GM04504 (cell line): Measurements from ENCODE around the gene FAIM2.

Experiments
- DNase-seq: peaks from one replicate; pipeline ENCODE4 v3.0.0-alpha.2; 2012; ENCODE audit warnings: low read depth

Gene FAIM2

DNA sequence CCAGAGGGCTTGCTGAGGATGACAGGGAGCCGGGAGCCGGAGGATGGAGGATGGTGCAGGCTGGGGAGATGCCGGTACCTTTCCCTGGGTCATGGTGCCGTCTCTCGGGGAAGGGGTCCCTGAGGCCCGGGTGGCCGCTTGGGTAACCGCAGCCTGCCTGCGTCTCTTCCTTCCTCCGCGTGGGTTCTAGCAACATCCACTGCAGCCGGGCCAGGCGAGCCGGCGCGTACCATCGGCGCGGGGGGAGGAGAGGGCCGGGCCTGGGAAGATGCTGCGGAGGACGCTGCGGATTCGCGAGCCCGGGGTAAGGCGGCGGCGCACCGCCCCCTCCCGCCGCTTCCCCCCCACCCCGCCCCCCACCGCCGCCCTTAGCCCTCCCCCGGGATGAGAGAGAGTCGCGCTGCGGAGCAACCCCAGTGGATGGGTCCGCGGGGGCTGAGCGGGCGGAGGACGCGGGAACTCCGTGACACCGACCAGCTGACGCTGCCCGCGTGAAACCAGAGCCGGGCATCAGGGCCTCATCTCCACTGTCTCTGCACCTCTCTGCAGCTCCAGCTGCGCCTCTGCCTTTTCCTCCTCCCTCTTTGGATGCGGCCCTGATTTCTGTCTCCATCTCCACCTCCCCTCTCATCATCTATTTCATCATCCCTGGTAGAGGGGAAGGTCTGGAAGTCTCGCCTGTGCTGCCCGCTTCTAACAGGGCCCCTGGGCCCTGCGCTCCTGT is at the start of gene FAIM2:
FAIM2 (minus strand) TSS at position 201 of the 724 bp plus-strand sequence; CDS start at position 93, 108 bp downstream.
- DNase-seq = peak; percentile 46

DNA sequence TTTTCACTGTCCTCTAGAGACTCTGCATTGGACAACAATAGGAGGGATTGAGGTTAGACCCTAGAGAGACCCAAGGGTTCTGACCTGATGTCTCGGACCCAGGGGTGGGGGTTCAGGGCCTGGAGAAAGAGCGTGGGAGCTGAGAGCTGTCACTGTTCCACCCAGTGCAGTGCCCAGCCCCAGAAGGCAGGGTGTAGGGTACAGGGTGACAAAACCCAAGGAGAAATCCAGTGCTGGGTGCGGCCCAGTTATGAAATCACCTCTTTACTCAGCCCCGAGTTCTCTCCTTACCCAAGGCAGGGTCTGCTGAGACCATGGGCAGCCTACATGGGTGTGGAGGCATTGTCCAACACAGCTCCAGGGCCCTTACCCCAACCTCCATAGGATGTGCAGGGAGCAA is 49.5 kb upstream of the FAIM2 start:
- DNase-seq = no peak

- DNase-seq = no peak
Measured at GRCh38 chr12:49952391-49953055, 48.8 kb upstream of the FAIM2 start.

DNA sequence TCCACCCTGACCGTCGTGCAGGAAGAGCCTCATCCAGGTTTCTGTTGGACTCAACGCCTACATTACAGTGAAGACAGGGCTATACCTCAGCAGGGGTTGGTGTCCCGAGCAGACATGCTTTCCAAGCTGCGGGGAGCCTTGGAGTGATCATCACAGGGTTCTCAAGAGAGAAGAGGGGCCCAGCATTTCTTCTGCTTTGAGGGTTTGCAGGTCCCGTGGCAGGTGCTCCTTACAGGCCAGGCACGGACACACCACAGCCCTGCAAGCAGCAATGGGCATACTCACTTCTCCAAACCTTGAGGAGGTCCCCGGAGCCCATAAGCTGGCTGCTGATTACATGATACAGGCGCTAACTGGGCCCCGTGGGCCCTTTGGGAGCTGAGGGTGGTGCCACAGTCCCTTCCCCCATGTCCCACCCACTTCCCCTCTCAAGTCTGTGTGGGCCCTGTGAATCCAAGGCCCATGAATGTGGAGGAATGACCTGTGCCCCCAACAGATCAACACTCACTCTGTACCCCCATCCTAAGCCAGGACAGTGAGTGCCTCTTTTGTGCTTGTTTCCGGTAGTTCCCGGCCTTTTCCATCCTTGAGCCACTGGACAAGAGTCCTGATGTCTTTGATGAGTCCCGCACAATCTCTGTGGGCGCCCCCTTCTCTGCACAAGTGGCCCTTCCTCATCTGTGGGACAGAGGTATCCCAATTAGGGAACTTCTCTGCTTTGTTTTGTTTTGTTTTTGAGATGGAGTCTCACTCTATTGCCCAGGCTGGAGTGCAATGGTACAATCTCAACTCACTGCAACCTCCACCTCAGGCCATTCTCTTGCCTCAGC is 47.9 kb upstream of the FAIM2 start:
- DNase-seq = no peak

- DNase-seq = no peak
Measured at GRCh38 chr12:49950273-49951251, 46.9 kb upstream of the FAIM2 start, which contains the start of gene AQP2. AQP2 (plus strand) TSS chr12:49950737; CDS start chr12:49950831, 94 bp downstream.

GRCh38 chr12:49949866-49950265 is 46.2 kb upstream of the FAIM2 start:
- no peak for DNase-seq

GRCh38 chr12:49948866-49949845 is 45.5 kb upstream of the FAIM2 start:
- DNase-seq = no peak

DNA sequence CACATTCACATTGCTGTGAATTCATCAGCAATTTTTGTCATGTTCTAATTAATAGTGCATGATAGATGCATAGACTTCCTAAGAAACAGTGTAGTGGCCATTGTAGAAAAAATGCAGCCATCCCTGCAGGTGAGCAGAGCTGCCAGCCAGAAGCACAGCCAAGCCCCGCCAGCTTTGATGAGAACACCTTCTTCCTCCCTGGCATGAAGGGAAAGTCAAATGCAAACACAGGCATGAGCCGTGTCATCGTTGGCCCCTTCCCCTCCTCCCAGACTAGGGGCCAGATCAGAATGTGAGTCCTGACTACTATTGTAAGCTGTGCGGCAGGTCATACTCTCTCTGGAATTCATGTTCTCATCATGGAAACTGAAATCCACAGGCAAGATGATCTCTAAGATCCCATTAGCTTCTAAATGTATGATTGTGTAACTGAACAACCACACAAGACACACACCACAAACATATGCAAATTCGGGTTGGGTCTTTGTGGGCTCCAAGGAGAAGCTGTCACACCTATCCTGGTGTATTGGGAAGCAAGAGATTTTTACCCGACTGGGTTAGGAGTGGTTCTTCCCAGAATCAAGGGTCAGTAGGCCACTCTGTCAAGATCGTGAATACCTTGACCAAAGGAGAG is 44.0 kb upstream of the FAIM2 start:
- no peak for DNase-seq

DNA sequence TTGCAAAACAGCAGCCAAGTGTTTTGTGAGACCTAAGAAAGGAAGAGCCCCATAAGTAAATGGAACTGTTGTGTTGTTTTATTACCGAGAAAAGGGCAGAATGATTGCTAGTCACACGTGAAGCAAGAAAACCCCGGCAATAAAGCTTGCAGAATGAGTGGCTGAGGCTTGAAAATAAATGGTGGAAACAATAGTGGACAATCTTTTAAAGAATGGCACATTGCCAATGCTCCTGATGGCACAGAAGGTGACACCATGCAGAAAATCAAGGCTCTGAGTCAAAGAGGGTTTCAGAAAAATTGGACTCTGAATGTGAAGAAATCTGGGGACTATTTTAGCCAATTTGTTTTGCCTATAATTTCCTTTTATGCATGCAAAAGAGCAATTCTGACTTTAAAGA is 42.8 kb upstream of the FAIM2 start:
- no peak for DNase-seq

DNA sequence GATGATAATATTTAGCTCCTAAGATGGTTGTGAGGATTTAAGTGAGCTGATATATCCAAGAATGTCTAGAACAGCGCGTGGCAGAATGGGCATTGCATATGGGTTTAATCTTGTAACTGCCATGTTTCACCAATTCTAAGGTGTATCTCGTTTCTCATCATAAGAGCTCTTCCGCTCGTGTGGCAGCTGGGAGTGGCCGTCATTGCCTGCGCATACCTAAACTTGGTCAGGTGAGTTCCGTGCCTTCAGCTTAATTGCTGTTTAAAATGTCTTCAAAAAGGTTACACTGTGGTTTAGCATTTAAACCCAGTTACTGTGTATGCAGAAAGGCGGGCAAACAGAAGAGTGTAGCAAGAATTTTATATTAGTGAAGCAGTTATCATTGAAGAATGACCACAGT is 42.4 kb upstream of the FAIM2 start:
- DNase-seq = no peak

DNA sequence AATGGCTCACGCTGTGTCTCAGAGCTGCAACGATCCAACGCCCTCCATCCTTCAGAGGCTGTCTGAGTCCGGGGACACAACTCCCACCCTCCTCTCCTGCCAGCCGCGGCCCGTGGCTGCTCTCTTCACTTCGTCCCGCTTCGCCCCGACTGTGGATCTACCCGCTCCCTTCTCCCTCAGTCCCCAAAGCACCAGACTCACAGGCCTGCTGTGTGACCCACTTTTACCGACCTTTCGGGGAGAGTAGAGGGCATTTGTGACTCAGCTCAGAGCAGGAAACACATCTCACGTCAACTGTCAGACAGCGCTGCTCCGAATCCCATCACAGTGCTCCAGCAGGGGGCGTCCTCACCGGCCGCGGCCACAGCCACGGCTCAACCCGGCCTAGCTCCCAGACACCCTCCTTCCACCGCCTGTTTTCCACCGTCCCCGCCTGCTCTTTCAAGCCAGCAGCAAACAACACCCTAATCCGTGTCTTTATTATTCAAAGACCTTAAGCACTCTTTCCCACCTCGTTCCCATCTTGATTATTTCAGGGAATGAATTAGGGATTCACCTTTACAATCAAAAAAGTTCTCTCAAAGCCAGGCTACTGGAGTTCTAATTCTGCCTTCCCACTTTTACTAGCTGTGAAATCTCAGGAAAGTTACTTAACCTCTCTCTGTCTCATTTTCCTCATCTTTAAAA is 41.8 kb upstream of the FAIM2 start:
- peak; percentile 44 for DNase-seq

DNA sequence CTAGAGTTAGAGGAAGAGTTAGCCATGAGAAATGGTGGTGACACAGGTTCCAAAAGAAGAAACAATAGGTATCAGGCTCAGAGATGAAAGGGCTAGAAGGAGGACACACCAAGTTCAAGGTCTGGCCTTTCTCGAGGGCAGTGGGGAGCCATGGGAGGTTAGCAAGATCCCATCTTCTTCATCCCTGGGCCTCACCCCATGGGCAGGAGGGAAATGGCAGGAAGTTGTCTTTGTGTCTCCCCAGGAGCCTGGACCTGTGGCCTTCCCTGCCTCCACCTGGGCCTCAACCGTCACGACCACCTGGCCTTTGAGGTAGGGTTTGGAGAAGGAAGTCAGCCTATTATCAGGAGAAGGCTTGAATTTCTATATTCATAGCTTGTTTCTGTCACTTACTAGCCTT is 41.0 kb upstream of the FAIM2 start:
- no peak for DNase-seq

GRCh38 chr12:49944046-49944445 is 40.3 kb upstream of the FAIM2 start:
- no peak for DNase-seq

DNA sequence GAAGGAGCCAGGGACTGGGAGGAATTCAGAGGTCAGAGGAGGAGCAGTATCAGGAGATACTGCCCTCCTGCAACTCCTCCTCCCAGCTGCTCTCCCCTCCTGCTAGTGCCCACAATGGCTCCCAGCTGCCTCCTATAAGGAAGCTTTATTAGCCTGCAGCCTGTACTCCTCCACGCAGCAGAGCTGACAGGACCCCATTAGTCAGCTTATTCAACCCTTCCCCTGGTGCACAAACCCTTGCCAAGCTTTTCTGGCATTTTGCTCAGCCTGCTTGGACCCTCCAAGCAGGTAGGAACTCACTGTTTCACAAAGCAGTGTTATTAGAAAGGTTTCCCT is 39.9 kb upstream of the FAIM2 start:
- no peak for DNase-seq

- no peak for DNase-seq
Measured at GRCh38 chr12:49942921-49943624, 39.4 kb upstream of the FAIM2 start.

DNA sequence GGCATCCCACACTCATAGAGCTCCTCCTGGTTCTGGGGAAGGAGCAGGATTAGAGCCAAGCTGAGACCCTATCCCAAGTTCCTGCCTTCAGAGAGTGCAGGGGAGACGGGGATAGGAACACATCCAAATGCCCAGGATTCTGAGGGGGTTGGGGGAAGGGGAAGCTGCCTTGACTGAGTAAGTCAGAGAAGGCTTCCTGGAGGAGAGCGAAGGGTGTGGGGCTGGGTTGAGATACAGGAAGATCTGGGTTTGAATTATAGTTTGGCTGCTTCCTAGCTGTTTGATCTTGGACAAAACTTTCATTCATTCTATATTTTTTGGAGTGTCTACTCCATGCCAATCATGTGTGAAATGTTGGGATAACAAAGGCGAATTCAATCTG is 38.8 kb upstream of the FAIM2 start:
- DNase-seq = no peak

DNA sequence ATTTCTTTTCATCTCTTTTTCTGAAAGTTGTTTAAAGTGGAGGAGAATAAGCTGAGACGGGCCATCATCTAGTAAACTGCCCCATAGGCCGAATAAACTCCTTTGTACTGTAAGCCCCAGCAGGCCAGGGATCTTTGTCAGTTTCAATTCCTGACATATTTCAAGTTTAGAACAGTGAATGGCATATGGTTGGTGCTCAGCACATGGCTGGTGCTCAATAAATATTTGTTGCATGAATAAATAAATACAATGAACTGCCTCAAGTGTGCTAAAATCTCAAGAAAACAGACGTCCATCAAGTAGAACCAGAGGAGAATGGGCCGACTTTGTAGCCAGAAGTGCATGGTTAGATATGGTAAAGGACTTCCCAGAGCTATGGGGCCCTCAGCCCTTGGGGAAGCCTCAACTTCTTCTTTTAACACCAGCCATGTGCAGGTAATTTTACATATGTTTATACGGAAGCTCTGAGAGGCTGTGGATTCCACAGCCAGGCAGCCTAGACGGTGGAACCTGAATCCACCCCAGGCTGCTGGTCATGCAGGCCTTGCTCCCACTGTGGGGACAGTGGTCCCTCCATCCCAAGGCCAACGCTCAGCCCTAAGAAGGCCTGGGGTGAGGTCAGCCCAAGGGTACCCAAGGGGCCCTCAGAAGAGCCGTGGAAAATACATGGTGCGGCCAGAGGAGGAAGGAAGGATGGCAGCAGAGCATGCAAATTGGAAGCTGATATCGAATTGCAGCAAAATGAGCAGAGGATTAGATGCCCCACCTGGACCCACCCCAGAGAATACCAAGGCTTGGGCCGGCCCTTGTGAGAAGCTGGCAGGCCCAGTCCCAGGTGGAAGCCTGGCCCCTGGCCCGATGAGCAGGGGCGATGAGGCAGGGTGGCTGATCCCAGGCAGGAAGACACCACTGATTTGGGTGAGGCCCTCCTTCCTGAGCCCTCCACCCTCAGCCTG is 38.1 kb upstream of the FAIM2 start:
- no peak for DNase-seq

- DNase-seq = no peak
Measured at GRCh38 chr12:49939707-49940106, 36.0 kb upstream of the FAIM2 start.
